ENCODE data around the gene MDFIC.
"Not testable (repeated sequence)": the region's sequence is repeated elsewhere in the genome, so short reads cannot be mapped to it uniquely, and the experiment has no call there.

Gene MDFIC, protein sequence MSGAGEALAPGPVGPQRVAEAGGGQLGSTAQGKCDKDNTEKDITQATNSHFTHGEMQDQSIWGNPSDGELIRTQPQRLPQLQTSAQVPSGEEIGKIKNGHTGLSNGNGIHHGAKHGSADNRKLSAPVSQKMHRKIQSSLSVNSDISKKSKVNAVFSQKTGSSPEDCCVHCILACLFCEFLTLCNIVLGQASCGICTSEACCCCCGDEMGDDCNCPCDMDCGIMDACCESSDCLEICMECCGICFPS

DNA sequence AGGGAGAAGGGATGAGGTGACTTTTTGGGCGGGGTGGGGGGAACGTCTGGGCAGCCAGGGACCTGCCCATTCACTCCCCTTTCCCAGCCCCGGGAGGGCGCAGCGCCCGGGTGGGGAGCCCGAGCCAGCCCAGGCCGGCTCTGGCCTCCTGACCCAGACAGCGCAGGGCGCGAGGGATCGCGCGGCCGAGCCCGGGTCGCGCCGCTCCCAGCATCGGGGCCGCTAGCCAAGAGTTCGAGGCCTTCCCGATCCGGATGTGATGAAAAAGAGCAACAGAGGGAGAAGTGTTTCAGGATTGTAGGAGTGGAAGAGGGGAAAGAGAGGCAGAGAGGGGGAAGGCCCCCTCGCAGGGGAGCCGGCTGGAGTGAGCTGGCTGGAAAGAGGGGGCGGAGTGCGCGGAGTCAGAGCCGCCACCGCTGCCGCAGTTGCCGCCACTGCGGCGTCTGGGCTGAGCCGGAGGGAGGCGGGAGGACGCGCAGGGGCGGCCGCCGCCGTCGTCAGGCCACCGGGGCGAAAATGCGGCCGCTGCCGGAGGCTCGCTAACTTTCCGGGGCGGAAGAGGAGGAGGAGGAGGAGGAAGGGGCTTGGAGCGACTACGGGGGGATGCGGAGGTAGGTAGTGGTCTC lies at the start of gene MDFIC:
Gene MDFIC (plus strand): TSS at position 69 of the 626 bp plus-strand sequence. CDS start 940 bp downstream, outside the sequence.
- peak; percentile 71 for DNase-seq (ENCODE audit: low read depth, low spot score)

DNA sequence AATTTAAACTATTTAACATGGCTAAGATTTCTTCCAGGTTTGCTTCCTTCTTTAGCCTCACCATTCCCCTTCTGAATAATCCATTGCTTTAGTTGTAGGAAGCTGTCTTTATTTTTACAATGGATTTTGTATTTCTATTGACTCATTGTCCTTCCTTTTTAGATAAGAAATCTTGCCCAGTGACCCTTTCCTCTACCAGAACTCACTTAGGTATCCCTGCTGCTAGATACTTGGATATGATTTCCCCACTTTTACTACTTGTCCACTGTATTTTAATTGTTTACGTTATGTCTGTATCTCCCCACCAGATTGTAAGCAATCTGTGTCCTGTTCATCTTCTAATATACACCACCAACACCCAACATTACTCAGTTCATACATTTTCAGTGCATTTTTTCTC lies 47.7 kb upstream of the MDFIC start:
- DNase-seq (ENCODE audit: low read depth, low spot score), result no peak

DNA sequence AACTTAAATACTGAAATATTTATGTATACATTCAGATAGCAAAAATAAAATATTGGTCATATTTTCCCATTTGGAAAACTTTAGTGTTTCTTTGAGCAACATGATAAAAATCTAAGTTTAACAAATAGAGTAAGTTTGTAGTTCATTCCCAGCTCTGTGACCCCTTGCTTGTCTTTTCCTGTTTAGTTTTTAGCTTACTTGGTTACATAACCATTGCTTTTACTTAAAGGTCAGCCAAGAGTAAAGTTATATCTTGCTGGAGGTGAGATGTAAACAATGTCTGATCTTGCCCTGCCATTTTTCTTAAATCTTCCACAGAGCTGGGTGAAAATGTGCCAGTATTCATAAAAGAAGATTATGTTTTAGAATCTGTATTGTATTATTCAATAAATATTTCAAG lies 46.7 kb upstream of the MDFIC start:
- no peak for DNase-seq (ENCODE audit: low read depth, low spot score)

- no peak for DNase-seq (ENCODE audit: low read depth, low spot score)
These were observed 42.3 kb upstream of the MDFIC start for GRCh38 chr7:114879554-114879953.

GRCh38 chr7:114885836-114886235 lies 36.1 kb upstream of the MDFIC start:
- DNase-seq (ENCODE audit: low read depth, low spot score), result no peak

DNA sequence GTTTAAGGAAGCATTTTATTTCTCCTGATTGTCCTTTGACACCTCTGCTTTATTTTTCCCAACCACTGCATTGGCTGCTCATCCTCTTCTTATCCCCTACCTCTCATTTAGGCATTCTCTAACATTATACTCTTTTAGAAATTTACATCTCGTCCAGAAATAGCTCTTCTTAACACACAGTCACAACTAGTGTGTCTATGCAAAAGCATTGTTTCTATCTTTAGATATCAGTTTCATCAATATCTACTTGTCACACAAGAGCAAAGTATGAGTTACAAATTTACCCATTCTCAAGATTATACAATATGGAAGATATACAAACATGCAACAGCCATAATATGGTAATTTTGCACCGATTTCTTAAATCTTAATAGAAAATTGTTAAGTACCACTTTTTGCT lies 35.7 kb upstream of the MDFIC start:
- DNase-seq (ENCODE audit: low read depth, low spot score), result no peak

DNA sequence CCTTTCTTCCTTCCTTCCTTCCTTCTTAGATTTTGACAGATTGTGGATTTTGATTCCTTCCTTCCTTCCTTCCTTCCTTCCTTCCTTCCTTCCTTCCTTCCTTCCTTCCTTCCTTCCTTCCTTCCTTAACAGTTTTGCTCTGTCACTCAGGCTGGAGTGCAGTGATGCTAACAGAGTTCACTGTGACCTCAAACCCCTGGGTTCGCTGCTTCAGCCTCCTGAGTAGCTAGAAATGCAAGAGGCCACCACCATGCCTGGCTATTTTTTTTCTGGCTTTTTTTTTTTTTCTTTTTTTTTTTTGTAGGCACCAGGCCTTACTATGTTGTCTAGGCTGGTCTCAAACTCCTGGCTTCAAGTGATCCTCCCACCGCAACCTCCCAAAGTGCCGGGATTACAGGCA lies 32.8 kb upstream of the MDFIC start:
- DNase-seq (ENCODE audit: low read depth, low spot score), result not testable (repeated sequence)

GRCh38 chr7:114889646-114890285 lies 32.1 kb upstream of the MDFIC start:
- DNase-seq (ENCODE audit: low read depth, low spot score), result no peak

DNA sequence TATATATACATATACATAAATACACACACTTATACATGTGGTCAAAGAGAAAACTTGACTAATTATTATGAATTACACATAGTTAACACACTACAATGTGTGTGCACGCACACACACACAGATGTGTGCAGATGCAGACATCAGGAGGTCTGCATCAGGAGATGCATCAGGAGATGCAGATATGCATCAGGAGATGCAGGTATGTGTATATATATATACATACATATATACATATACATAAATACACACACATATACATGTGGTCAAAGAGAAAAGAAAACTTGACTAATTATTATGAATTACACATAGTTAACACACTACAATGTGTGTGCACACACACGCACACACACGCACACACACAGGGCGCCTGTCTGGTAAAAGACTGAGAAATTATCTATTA lies 31.3 kb upstream of the MDFIC start:
- DNase-seq (ENCODE audit: low read depth, low spot score), result no peak

- no peak for DNase-seq (ENCODE audit: low read depth, low spot score)
These were observed 21.8 kb upstream of the MDFIC start for GRCh38 chr7:114900127-114900526.

DNA sequence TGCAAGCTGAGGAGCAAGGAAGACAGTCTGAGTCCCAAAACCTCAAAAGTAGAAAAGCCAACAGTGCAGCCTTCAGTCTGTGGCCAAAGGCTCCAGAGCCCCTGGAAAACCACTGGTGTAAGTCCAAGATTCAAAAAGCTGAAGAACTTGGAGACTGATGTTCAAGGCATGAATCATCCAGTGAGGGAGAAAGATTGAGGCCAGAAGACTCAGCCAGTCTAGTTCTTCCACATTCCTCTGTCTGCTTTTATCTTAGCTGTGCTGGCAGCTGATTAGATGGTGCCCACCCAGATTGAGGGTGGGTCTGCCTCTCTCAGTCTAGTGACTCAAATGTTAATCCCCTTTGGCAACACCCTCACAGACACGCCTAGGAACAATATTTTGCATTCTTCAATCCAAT lies 20.1 kb upstream of the MDFIC start:
- DNase-seq (ENCODE audit: low read depth, low spot score), result peak; percentile 60

- no peak for DNase-seq (ENCODE audit: low read depth, low spot score)
These were observed 18.8 kb upstream of the MDFIC start for GRCh38 chr7:114903131-114903530.

- no peak for DNase-seq (ENCODE audit: low read depth, low spot score)
These were observed 11.1 kb upstream of the MDFIC start for GRCh38 chr7:114910787-114911186.

GRCh38 chr7:114911411-114911810 lies 10.5 kb upstream of the MDFIC start:
- no peak for DNase-seq (ENCODE audit: low read depth, low spot score)

- DNase-seq (ENCODE audit: low read depth, low spot score), result no peak
These were observed 5.5 kb upstream of the MDFIC start for GRCh38 chr7:114916261-114916892.

GRCh38 chr7:114917211-114917839 lies 4.6 kb upstream of the MDFIC start:
- no peak for DNase-seq (ENCODE audit: low read depth, low spot score)

- DNase-seq (ENCODE audit: low read depth, low spot score), result no peak
These were observed 2.3 kb upstream of the MDFIC start for GRCh38 chr7:114919587-114919986.

- DNase-seq (ENCODE audit: low read depth, low spot score), result no peak
These were observed 266 bp upstream of the MDFIC start for GRCh38 chr7:114921631-114922025.

DNA sequence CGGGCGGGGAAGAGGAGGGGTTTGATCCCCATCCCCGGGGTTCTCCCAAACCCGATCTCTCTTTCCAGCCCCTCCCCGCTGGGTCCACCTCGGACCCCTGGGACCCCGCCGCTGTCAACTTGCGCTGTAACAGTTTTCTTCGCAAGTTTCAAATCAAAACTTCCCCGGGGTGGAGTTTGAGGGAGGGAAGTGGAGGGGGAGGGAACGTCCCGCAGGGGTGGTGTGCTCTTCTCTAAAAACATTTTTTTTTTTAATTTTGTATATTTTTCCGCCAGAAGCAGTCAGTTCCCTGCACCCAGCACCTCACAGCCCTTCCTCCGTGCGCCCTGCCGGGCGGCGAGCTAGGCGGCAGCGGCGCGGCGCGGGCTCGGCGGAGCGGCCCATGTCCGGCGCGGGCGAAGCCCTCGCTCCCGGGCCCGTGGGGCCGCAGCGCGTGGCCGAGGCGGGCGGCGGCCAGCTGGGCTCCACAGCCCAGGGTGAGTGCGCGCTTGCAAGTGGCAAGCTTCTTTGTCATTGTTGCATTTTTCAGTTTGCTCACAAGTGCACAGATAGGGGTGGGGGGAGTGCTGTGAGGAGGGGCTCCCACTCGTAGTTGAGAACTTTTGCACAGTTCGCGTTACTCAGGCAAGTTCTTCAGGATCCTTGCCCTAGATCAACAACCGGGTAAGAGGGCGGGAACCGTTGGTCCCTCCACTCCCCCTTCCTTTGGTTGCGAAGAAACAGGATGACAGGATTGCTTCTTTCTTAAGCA lies 933 bp downstream of the MDFIC start:
- peak; percentile 44 for DNase-seq (ENCODE audit: low read depth, low spot score)

DNA sequence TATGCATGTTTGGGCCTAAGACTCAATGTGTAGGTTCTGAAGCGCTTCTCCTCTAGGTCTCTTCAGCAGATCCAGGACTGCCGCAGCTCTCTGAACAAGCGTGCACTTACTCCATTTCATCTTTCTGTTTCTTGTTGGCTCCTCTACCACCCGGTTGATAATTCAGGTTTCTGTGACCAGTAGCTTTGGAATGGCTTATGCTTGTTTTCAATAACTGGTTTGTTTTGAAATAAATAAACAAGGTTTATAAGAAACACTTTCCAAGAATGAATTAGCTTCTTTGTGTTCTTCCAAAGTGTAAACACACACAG lies 1.5 kb downstream of the MDFIC start:
- DNase-seq (ENCODE audit: low read depth, low spot score), result no peak

- no peak for DNase-seq (ENCODE audit: low read depth, low spot score)
These were observed 2.3 kb downstream of the MDFIC start for GRCh38 chr7:114924038-114924712.

Data from ELF-1 (cell line).